PC-9 (cell line): ENCODE data around the gene IL1F10. TPM values are rescaled to one million over a fixed set of nuclear protein-coding genes. Genes with fewer than 3 reads are reported as not detected.
"Not testable (repeated sequence)": the region's sequence is repeated elsewhere in the genome, so short reads cannot be mapped to it uniquely, and the experiment has no call there.

Experiments used
- BruUV-seq: library from RNA; stranded (reverse); fragments of 400-500 nt; replicated peaks from 2 replicates; lab custom pipeline; 2021; lab: Mats Ljungman, UMichigan
- CTCF ChIA-PET: fragments of 300-600 bp; sonication (Branson Sonifier 250); formaldehyde crosslinking; loops from one replicate; lab custom pipeline; 2022; ENCODE audit warnings: antibody characterized with exemption; lab: Charles Lee
- POLR2A ChIA-PET: fragments of 300-600 bp; sonication (Branson Sonifier 250); formaldehyde crosslinking; loops from one replicate; lab custom pipeline; 2022; ENCODE audit warnings: antibody characterized with exemption; ENCODE audit not compliant: unreplicated experiment; lab: Charles Lee
- DNase-seq, 2 experiments: peaks; one replicate each; pipeline versions ENCODE4 v3.0.0 to v3.0.0-alpha.2; 2015 to 2022; ENCODE audit warnings: mixed read lengths in 1 of 2
- H2AFZ ChIP-seq: fragments of 200-600 bp; sonication (generic); 2 replicates; pipeline ENCODE4 v1.8.1; 2017; ENCODE audit warnings: antibody characterized with exemption
- H3F3A ChIP-seq: fragments of 200-600 bp; sonication (generic); 2 replicates; pipeline ENCODE4 v1.8.1; 2017; ENCODE audit warnings: antibody characterized with exemption, mild to moderate bottlenecking, low read depth; ENCODE audit not compliant: insufficient read depth
- H3K27ac ChIP-seq: fragments of 200-600 bp; sonication (generic); 2 replicates; pipeline ENCODE4 v1.6.1; 2016; ENCODE audit warnings: mixed run types
- H3K27me3 ChIP-seq: fragments of 200-600 bp; sonication (generic); 2 replicates; pipeline ENCODE4 v1.6.1; 2016; ENCODE audit warnings: low read depth, mixed run types; ENCODE audit not compliant: insufficient read depth
- H3K36me3 ChIP-seq: fragments of 200-600 bp; sonication (generic); 2 replicates; pipeline ENCODE4 v1.6.1; 2016; ENCODE audit warnings: low read depth, mixed run types
- H3K4me1 ChIP-seq: fragments of 200-600 bp; sonication (generic); replicated peaks from 2 replicates; pipeline ENCODE4 v1.6.1; 2016; ENCODE audit warnings: mixed run types; ENCODE audit not compliant: insufficient read depth
- H3K4me2 ChIP-seq: fragments of 200-600 bp; sonication (generic); 2 replicates; pipeline ENCODE4 v1.6.1; 2017; ENCODE audit warnings: mixed run types
- H3K4me3 ChIP-seq: fragments of 200-600 bp; sonication (generic); 2 replicates; pipeline ENCODE4 v1.6.1; 2016; ENCODE audit warnings: mixed run types
- H3K79me2 ChIP-seq: fragments of 200-600 bp; sonication (generic); 2 replicates; pipeline ENCODE4 v1.6.1; 2017; ENCODE audit warnings: low read depth, mixed run types
- H3K9me2 ChIP-seq: fragments of 200-600 bp; sonication (generic); 2 replicates; pipeline ENCODE4 v1.8.1; 2017; ENCODE audit warnings: mild to moderate bottlenecking; ENCODE audit not compliant: insufficient read depth
- H3K9me3 ChIP-seq: fragments of 200-600 bp; sonication (generic); 2 replicates; pipeline ENCODE4 v1.8.1; 2016; ENCODE audit warnings: low read depth; ENCODE audit not compliant: insufficient read depth
- H4K20me1 ChIP-seq: fragments of 200-600 bp; sonication (generic); 2 replicates; pipeline ENCODE4 v1.8.1; 2017; ENCODE audit not compliant: insufficient read depth
- EZH2 ChIP-seq: fragments of 200-600 bp; sonication (generic); IDR thresholded peaks from 2 replicates; pipeline ENCODE4 v1.8.0; 2017; ENCODE audit warnings: antibody characterized with exemption, low read depth
- intact Hi-C: fragments of 100-400 bp; cut with micrococcal nuclease; formaldehyde crosslinking; loops from one replicate; pipeline ENCODE4 v1.10.0; 2022; ENCODE audit not compliant: unreplicated experiment
- total RNA-seq: library from RNA; stranded (reverse); gene quantifications from 2 replicates; pipeline ENCODE4 v1.2.3, GENCODE V29; 2021
- TF ChIP-seq, protein P1 (sequence below): fragments of 200-600 bp; sonication (generic); conservative IDR thresholded peaks from 2 replicates; pipeline ENCODE4 v1.6.1; 2017; ENCODE audit warnings: mixed run types, antibody characterized with exemption, mild to moderate bottlenecking, moderate library complexity

Gene IL1F10
- total RNA-seq, 1 experiment from 2014 or later, result not detected

DNA sequence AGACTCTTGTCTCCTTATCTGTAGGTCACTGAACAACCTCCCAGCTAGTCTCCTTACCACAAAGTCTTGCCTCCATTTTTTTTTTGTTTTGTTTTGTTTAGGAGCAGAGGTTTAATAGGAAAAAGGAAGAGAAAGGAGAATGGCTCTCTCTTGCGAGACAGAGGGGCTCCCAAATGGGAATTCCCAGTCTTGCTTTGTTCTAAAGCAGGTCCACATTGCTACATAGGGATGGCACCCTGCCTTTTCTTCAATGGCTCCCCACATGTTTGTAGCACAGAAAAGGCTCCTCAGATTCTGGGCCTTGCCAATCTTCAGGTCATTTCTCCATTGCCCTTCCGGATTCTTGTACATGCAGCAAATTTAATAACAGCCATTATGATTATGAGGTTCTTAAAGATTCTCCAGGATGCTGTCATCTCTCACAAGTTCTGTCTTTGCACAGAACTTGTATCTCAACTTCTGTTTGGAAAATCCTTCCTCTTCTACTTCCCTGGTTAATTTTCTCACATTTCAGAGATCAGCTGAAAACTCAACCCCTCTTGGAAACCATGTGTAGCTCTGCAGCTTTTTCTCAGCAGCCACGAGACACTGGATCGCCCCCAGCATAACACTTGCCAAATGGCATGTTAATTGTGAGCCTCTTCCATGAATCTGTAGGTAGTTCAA is 23.6 kb downstream of the IL1F10 start:
- no peak overlapping the region for H3K4me2 ChIP-seq
- H3K27me3 ChIP-seq, result no peaks in the 10 kb centered on the region
- no peak overlapping the region for H2AFZ ChIP-seq
- no peaks in the 10 kb centered on the region for H3F3A ChIP-seq
- no peaks in the 10 kb centered on the region for H3K79me2 ChIP-seq
- BruUV-seq, result no TSS peak
- intact Hi-C loops, result no loop called here
- H3K4me3 ChIP-seq, result no peak overlapping the region
- DNase-seq, result no peak
- no peaks in the 10 kb centered on the region for H3K9me2 ChIP-seq
- no peak for TF ChIP-seq EZH2
- TF ChIP-seq, protein P1, sequence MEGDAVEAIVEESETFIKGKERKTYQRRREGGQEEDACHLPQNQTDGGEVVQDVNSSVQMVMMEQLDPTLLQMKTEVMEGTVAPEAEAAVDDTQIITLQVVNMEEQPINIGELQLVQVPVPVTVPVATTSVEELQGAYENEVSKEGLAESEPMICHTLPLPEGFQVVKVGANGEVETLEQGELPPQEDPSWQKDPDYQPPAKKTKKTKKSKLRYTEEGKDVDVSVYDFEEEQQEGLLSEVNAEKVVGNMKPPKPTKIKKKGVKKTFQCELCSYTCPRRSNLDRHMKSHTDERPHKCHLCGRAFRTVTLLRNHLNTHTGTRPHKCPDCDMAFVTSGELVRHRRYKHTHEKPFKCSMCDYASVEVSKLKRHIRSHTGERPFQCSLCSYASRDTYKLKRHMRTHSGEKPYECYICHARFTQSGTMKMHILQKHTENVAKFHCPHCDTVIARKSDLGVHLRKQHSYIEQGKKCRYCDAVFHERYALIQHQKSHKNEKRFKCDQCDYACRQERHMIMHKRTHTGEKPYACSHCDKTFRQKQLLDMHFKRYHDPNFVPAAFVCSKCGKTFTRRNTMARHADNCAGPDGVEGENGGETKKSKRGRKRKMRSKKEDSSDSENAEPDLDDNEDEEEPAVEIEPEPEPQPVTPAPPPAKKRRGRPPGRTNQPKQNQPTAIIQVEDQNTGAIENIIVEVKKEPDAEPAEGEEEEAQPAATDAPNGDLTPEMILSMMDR, result no peak
- ChIA-PET POLR2A (no interaction called here), CTCF (interaction anchor here (0.7 kb wide), 1 partner anchor 105 kb away, joined by 3 read pairs; no protein-coding TSS in a partner anchor)
- no peak overlapping the region for H3K27ac ChIP-seq
- H4K20me1 ChIP-seq, result no peaks in the 10 kb centered on the region
- no peaks in the 10 kb centered on the region for H3K9me3 ChIP-seq
- no peaks in the 10 kb centered on the region for H3K4me1 ChIP-seq
- H3K36me3 ChIP-seq, result no peaks in the 10 kb centered on the region

DNA sequence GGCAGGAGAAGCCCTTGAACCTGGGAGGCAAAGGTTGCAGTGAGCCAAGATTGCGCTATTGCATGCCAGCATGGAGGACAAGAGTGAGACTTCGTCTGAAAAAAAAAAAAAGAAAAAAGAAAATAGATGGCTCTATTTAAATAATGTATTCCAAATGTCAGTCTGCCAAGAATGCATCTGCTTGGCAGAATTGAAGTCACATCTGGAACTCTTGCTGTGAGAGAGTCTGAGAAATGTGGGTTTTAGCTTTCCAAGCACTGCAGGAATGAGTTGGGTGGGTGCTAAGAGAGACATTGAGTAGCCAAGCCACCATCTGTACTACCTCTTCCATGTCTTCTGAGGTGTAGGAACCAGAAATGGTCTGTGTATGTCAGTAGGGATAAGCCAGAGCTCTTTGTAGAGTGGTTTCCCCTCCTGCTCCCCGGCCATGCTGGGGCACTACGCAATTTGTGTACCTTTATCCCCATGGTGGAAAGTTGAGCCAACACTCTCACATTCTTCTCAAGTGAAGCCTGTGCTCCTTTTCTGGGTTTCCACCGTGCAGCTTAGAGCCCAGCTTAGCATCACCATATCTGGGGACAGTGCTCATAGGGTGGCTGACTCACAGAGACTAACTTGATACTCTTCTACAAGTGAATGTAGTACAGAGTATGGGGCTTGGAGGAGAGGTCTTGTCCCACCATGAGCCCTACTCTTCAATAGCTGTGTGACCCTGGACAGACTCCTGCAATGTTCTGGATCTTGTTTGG is 25.3 kb downstream of the IL1F10 start:
- Histone ChIP-seq H3K27me3 (no peaks in the 10 kb centered on the region), H3K4me1 (no peaks in the 10 kb centered on the region), H3K27ac (no peak overlapping the region), H3K79me2 (no peaks in the 10 kb centered on the region), H3K36me3 (no peaks in the 10 kb centered on the region), H3F3A (no peaks in the 10 kb centered on the region), H3K4me3 (no peak overlapping the region), H3K9me2 (no peaks in the 10 kb centered on the region), H3K4me2 (no peak overlapping the region), H4K20me1 (no peaks in the 10 kb centered on the region), H2AFZ (no peak overlapping the region), H3K9me3 (no peaks in the 10 kb centered on the region)
- POLR2A ChIA-PET, result no interaction called here
- no peak for DNase-seq
- intact Hi-C loops, result no loop called here
- CTCF ChIA-PET, result no interaction called here
- BruUV-seq, result no TSS peak
- TF ChIP-seq, protein P1, result no peak
- no peak for TF ChIP-seq EZH2

GRCh38 chr2:113093613-113093977 is 25.8 kb downstream of the IL1F10 start:
- Histone ChIP-seq H4K20me1 (no peaks in the 10 kb centered on the region), H3K9me3 (no peaks in the 10 kb centered on the region), H3K4me1 (no peaks in the 10 kb centered on the region), H3K9me2 (no peaks in the 10 kb centered on the region), H2AFZ (no peak overlapping the region), H3K27me3 (no peaks in the 10 kb centered on the region), H3K4me2 (no peak overlapping the region), H3K36me3 (no peaks in the 10 kb centered on the region), H3K27ac (no peak overlapping the region), H3K79me2 (no peaks in the 10 kb centered on the region), H3K4me3 (no peak overlapping the region), H3F3A (no peaks in the 10 kb centered on the region)
- ChIA-PET POLR2A (no interaction called here), CTCF (no interaction called here)
- no TSS peak for BruUV-seq
- DNase-seq, result no peak
- TF ChIP-seq EZH2, result no peak
- TF ChIP-seq, protein P1, result no peak
- intact Hi-C loops, result no loop called here

DNA sequence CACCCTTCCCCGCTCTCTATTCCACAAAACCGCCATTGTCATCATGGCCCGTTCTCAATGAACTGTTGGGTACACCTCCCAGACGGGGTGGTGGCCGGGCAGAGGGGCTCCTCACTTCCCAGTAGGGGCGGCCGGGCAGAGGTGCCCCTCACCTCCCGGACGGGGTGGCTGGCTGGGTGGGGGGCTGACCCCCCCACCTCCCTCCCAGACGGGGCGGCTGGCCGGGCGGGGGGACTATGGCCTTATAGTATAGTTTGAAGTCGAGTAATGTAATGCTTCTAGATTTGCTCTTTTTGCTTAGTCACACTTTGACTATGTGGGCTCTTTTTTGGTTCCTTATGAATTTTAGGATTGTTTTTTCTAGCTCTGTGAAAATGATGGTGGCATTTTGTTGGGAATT is 28.5 kb downstream of the IL1F10 start:
- DNase-seq, H3K27ac ChIP-seq, BruUV-seq, H3K9me2 ChIP-seq, H3K27me3 ChIP-seq, intact Hi-C loops, H3K36me3 ChIP-seq, H3K4me3 ChIP-seq, H3K4me1 ChIP-seq, H3F3A ChIP-seq, H3K9me3 ChIP-seq, POLR2A ChIA-PET, H4K20me1 ChIP-seq, H2AFZ ChIP-seq, H3K79me2 ChIP-seq, CTCF ChIA-PET, H3K4me2 ChIP-seq: not testable (repeated sequence)
